Measurements from ENCODE around the gene XPC.

XPC gene

GRCh38 chr3:14154276-14154675 lies 24.1 kb downstream of the XPC start:
- H3K4me1 Mint-ChIP-seq: peaks cover 5% of the 10 kb centered on the region
- H3K9me3 Mint-ChIP-seq: no peaks in the 10 kb centered on the region
- DNase-seq (ENCODE audit: low spot score in 2 of 2) (no peak), ATAC-seq (ENCODE audit: low read depth) (no peak)
- peak overlapping the region; percentile 15 for H3K27ac Mint-ChIP-seq
- H3K4me3 Mint-ChIP-seq: no peak overlapping the region
- H3K36me3 Mint-ChIP-seq: peaks cover 38% of the 10 kb centered on the region
- H3K27me3 Mint-ChIP-seq: no peaks in the 10 kb centered on the region

- H3K9me3 Mint-ChIP-seq: no peaks in the 10 kb centered on the region
- H3K27me3 Mint-ChIP-seq: no peaks in the 10 kb centered on the region
- H3K4me1 Mint-ChIP-seq: peaks cover 5% of the 10 kb centered on the region
- H3K27ac Mint-ChIP-seq: peak overlapping the region; percentile 15
- H3K36me3 Mint-ChIP-seq: peaks cover 33% of the 10 kb centered on the region
- no peak for ATAC-seq (ENCODE audit: low read depth)
- no peak for DNase-seq (ENCODE audit: low spot score in 2 of 2)
- H3K4me3 Mint-ChIP-seq: no peak overlapping the region
These were observed 24.7 kb downstream of the XPC start for GRCh38 chr3:14153663-14154062.

DNA sequence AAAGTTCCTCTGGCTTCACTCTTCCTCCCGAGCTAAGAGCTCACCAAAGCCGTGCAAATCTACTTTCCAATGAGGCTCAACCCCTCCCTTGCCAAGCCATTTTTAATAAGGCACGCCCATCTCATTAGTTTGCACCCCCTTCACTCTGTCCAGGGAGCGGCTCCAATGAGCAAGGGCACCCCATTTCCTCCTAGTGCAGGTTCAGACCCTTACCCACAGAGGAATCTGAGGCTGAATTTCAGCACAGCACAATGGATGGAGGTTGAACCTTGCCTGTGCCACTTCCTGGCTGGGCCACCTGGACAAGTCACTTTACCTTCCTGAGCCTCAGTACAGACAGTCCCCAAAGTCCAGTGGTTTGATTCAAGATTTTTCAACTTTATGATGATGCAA lies 25.4 kb downstream of the XPC start:
- H3K27me3 Mint-ChIP-seq: no peaks in the 10 kb centered on the region
- H3K36me3 Mint-ChIP-seq: peaks cover 26% of the 10 kb centered on the region
- ATAC-seq (ENCODE audit: low read depth): no peak
- DNase-seq (ENCODE audit: low spot score in 2 of 2): no peak
- H3K27ac Mint-ChIP-seq: peak overlapping the region; percentile 1
- peaks cover 5% of the 10 kb centered on the region for H3K4me1 Mint-ChIP-seq
- no peaks in the 10 kb centered on the region for H3K9me3 Mint-ChIP-seq
- no peak overlapping the region for H3K4me3 Mint-ChIP-seq

- Mint-ChIP-seq H3K9me3 (no peaks in the 10 kb centered on the region), H3K4me1 (peaks cover 5% of the 10 kb centered on the region), H3K36me3 (peaks cover 26% of the 10 kb centered on the region), H3K27ac (peak overlapping the region; percentile 1), H3K4me3 (no peak overlapping the region), H3K27me3 (no peaks in the 10 kb centered on the region)
- ATAC-seq (ENCODE audit: low read depth): peak; percentile 27
- no peak for DNase-seq (ENCODE audit: low spot score in 2 of 2)
These were observed 26.0 kb downstream of the XPC start for GRCh38 chr3:14152233-14152962.

GRCh38 chr3:14151471-14152083 lies 26.8 kb downstream of the XPC start:
- ATAC-seq (ENCODE audit: low read depth) (no peak), DNase-seq (ENCODE audit: low spot score in 2 of 2) (no peak)
- H3K27me3 Mint-ChIP-seq: no peaks in the 10 kb centered on the region
- peaks cover 24% of the 10 kb centered on the region for H3K36me3 Mint-ChIP-seq
- no peak overlapping the region for H3K27ac Mint-ChIP-seq
- H3K4me3 Mint-ChIP-seq: no peak overlapping the region
- H3K9me3 Mint-ChIP-seq: no peaks in the 10 kb centered on the region
- peaks cover 5% of the 10 kb centered on the region for H3K4me1 Mint-ChIP-seq

- Mint-ChIP-seq H3K4me1 (peaks cover 5% of the 10 kb centered on the region), H3K9me3 (no peaks in the 10 kb centered on the region), H3K27me3 (no peaks in the 10 kb centered on the region), H3K27ac (peak overlapping the region; percentile 74), H3K36me3 (peaks cover 25% of the 10 kb centered on the region), H3K4me3 (no peak overlapping the region)
- no peak for DNase-seq (ENCODE audit: low spot score in 2 of 2)
- ATAC-seq (ENCODE audit: low read depth): no peak
These were observed 27.7 kb downstream of the XPC start for GRCh38 chr3:14150491-14151230.

DNA sequence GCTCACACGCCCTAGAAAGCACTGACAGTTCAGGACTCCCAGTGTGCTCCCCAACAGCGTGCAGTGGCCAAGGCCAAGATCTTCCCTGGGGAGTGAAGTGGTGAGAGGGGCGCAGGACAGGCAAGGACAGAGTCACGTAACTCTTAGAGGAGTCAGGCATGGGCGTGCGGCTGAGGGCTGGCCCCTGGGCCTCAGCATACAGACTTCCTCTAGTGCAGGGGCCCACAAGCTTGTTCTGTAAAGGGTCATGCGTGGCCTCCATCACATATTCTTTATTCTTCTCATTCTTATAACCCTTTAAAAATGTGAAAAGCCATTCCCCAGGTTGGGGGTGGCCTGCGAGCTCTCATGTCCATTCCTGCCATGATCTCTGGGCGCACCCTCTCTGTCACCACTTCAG lies 28.3 kb downstream of the XPC start:
- Mint-ChIP-seq H3K36me3 (peaks cover 27% of the 10 kb centered on the region), H3K4me3 (no peak overlapping the region), H3K27me3 (no peaks in the 10 kb centered on the region), H3K27ac (peak overlapping the region; percentile 74), H3K4me1 (peaks cover 8% of the 10 kb centered on the region), H3K9me3 (no peaks in the 10 kb centered on the region)
- no peak for ATAC-seq (ENCODE audit: low read depth)
- DNase-seq (ENCODE audit: low spot score in 2 of 2): no peak

DNA sequence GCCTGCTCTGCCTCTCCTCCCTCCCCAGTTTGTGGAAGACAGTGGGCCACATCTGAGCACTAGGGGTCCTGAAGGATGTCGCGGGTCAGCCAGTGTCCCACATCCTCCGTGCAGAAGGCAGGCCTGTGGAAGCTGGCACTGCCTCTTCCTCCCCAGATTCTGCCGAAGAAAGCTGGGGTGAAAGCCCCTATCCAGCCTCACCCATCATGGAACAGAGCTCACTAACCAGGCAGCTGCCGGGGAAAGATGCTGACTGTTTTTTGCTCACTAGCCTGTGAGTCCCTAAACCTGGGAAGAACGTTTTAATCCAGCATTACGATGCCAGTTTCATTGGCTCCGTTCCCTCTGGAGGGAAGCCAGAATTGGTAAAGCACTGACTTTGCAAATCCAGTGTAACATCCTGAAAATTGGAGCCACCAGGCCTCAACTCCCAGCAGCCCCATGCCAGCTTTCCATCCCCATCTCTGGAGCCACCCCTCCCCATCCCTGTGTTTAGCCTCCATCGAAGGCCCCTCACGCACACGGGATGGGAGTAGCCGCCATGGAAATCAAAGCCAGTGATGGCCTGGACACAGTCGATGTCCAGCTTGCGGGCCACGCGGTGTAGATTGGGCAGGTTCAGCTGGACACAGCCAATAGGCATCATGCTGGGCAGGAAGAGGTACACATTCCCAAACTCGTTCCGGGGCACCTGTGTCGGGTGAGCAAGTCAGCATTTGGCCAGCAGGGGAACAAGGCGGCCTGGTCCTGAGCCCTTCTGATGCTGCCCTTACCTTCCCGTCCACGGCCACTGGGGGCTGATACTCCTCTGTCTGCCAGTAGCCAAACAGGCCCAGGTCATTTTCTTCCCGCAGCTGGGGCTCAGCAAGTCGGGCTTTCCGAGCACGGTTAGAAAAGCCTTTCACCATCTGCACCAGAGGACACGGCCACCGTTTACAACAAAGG lies 30.1 kb downstream of the XPC start:
- Mint-ChIP-seq H3K4me1 (peaks cover 14% of the 10 kb centered on the region), H3K4me3 (no peak overlapping the region), H3K27ac (peak overlapping the region; percentile 98), H3K27me3 (no peaks in the 10 kb centered on the region), H3K36me3 (peaks cover 18% of the 10 kb centered on the region), H3K9me3 (no peaks in the 10 kb centered on the region)
- DNase-seq (ENCODE audit: low spot score in 2 of 2) (no peak), ATAC-seq (ENCODE audit: low read depth) (no peak)

DNA sequence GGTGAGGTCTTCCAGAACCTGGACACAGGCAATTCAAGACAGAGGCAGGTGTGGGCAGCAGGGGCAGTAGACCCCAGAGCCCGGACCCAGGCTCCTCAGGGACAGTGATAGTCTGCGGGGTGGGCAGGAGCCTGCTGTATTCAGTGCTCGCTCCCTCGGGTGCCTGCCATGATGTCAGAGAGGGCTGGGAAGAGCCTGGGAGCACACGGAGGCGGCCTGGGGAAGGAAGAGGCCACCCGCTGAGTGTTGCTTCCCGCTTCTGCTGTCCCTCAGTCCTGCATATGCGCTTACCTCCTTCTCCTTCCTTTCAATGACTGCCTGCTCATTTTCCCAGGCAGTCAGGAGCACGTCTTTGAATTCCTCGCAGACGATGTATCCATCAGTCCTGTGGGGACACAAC lies 30.8 kb downstream of the XPC start:
- no peak for DNase-seq (ENCODE audit: low spot score in 2 of 2)
- Mint-ChIP-seq H3K27me3 (no peaks in the 10 kb centered on the region), H3K9me3 (no peaks in the 10 kb centered on the region), H3K4me3 (no peak overlapping the region), H3K36me3 (peaks cover 19% of the 10 kb centered on the region), H3K4me1 (peaks cover 14% of the 10 kb centered on the region), H3K27ac (peak overlapping the region; percentile 98)
- no peak for ATAC-seq (ENCODE audit: low read depth)

DNA sequence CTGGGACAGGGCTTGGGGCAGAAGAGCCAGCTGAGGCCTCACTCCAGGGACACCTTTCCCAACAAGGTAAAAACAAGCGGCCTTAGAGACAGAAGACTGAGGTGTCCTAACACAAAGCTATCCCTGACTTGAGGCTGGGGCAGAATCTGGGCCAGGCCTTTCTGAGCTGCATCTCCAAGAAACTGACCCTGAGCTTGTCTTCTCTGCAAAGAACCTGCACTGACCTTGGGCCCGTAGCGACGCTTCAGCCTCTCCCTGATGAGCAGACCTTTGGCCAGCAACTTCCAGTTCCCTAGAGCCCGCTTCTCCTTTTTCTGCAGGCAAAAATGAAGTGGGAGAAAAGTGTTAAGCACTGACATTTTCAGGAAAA lies 31.4 kb downstream of the XPC start:
- ATAC-seq (ENCODE audit: low read depth): no peak
- Mint-ChIP-seq H3K9me3 (no peaks in the 10 kb centered on the region), H3K27me3 (no peaks in the 10 kb centered on the region), H3K4me3 (no peak overlapping the region), H3K4me1 (peaks cover 14% of the 10 kb centered on the region), H3K27ac (peak overlapping the region; percentile 98), H3K36me3 (peaks cover 20% of the 10 kb centered on the region)
- no peak for DNase-seq (ENCODE audit: low spot score in 2 of 2)

- no peaks in the 10 kb centered on the region for H3K27me3 Mint-ChIP-seq
- H3K4me3 Mint-ChIP-seq: no peak overlapping the region
- no peak for DNase-seq (ENCODE audit: low spot score in 2 of 2)
- H3K36me3 Mint-ChIP-seq: peaks cover 25% of the 10 kb centered on the region
- H3K9me3 Mint-ChIP-seq: no peaks in the 10 kb centered on the region
- no peak for ATAC-seq (ENCODE audit: low read depth)
- H3K4me1 Mint-ChIP-seq: peaks cover 14% of the 10 kb centered on the region
- peak overlapping the region; percentile 98 for H3K27ac Mint-ChIP-seq
These were observed 31.9 kb downstream of the XPC start for GRCh38 chr3:14146381-14147065.

DNA sequence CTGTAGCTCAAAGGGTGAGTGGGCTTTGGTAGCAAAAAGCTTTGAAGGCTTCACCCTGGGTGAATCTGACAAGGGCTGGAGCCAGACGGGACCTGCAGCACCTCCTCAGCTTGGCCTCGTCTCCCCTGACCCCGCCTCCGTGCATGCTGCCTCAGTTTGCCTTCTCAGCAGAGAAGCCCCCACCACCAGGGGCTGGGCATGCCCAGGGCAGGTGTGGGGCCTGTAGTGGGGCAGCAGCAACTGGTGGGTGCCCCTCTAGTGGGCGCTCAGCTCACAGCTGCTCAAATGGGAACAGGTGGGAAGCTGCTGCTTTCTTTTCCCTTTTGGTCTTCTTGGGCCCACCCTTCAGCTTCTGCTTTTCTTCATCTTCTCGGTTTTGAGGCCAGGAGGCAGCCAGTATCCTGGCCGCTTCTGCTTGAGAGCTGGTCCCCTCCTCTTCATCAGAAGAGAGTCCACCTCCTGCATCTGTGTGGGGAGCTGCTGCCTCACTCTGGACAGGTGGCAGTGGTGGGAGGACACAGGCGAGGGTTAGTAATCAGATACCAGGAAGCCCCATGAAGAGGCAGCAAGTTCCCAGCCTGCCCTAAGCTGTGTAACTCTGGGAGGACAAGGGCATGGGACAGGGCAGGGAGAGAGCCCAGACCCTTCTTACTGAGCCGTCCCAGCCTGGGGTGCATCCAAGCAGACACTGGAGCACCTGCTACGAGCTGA lies 32.6 kb downstream of the XPC start:
- no peaks in the 10 kb centered on the region for H3K9me3 Mint-ChIP-seq
- DNase-seq (ENCODE audit: low spot score in 2 of 2) (no peak), ATAC-seq (ENCODE audit: low read depth) (no peak)
- peaks cover 29% of the 10 kb centered on the region for H3K36me3 Mint-ChIP-seq
- H3K4me1 Mint-ChIP-seq: peaks cover 14% of the 10 kb centered on the region
- H3K4me3 Mint-ChIP-seq: no peak overlapping the region
- no peaks in the 10 kb centered on the region for H3K27me3 Mint-ChIP-seq
- H3K27ac Mint-ChIP-seq: peak overlapping the region; percentile 98

DNA sequence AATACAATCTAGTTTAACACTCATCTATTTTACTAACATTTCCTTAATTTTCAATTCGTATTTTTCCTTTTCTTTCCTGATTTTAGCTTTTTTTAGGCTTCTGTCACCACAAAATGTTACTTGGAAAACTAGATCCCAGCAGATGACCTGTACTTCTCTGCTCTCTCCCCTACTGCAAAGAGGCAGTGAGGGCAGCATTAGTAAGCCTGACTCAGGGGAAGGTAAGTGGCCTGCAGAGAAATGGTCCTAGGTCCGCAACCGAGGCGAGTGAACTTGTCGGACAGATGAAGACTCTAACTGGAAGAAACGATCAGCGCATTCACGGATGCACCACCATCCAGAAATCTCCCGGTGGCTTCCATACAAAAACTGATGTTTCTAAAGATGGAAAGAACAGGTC lies 33.2 kb downstream of the XPC start:
- Mint-ChIP-seq H3K4me3 (no peak overlapping the region), H3K36me3 (peaks cover 25% of the 10 kb centered on the region), H3K27ac (peak overlapping the region; percentile 98), H3K4me1 (peaks cover 14% of the 10 kb centered on the region), H3K27me3 (no peaks in the 10 kb centered on the region), H3K9me3 (no peaks in the 10 kb centered on the region)
- ATAC-seq (ENCODE audit: low read depth): no peak
- DNase-seq (ENCODE audit: low spot score in 2 of 2): no peak
